Superior temporal gyrus (tissue), 1 donor: ENCODE measurements around the gene DLG5.
A peak's percentile ranks its signal among the peaks of the same experiment; 100 is the strongest.

Experiments used
- DNase-seq: peaks from one replicate; pipeline ENCODE4 v3.0.0-alpha.2; 2016; ENCODE audit errors: extremely low spot score

The DLG5 gene

DNA sequence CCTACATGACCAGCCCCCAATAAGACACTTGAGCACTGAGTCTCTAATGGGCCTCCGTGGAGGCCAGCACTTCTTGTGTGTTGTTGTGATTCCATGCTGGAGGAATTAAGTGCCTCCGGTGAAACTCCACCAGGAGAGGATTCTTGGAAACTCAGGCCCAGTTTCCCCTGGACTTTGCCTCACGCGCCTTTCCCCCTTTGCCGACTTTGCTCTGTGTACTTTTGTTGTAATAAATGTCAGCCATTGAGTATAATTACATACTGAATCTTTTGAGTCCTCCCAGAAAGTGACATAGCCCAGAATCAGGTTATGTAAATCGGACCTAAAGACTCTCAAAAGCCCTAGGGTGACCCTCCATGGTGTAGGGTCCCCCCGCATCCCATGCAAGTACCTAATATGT lies 82.4 kb downstream of the DLG5 start:
- DNase-seq: no peak

DNA sequence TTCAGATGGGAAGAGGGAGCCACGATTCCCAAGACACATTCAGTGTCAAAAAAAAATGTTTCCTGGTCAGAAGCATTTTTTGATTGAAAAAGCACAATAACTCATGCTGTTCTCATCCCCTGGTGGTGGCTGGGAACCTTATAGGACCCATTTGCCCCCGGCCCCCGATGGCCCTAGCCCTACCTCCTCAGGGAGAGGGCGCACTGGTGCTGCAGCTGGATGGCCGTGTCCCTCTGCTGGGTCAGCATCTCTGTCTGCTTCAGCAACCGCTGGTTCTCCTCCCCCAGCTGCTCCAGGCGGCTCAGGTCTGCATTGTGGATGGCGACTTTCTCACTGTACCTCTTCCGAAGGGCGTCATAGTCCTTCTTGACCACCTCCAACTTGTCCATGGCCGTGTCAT lies 83.3 kb downstream of the DLG5 start:
- DNase-seq: no peak

DNA sequence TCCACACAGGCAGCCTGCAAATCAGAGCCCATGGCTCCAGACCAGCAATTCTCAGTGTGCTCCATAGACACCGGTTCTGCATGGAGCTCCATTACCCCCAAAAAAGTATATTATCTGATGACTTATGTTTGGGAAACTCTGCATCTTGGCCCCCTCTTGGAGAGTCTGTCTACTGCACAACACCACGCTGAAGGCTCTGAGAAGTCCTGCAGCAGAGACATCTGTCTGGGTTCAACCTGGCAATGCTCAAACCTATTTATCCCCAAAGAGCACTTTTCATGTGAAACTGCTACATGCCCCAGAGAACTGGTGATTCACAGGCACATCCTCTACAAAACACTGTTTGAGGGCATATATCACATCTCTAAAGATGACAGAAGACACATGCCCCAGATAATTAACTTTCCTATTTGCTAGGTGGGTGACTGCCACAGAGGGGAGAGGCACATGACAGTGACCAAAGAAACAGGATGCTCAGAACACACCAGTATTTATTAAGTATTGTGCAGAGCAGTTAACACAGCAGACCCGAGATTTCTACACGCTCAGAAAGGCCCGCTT lies 83.8 kb downstream of the DLG5 start:
- DNase-seq: no peak

DNA sequence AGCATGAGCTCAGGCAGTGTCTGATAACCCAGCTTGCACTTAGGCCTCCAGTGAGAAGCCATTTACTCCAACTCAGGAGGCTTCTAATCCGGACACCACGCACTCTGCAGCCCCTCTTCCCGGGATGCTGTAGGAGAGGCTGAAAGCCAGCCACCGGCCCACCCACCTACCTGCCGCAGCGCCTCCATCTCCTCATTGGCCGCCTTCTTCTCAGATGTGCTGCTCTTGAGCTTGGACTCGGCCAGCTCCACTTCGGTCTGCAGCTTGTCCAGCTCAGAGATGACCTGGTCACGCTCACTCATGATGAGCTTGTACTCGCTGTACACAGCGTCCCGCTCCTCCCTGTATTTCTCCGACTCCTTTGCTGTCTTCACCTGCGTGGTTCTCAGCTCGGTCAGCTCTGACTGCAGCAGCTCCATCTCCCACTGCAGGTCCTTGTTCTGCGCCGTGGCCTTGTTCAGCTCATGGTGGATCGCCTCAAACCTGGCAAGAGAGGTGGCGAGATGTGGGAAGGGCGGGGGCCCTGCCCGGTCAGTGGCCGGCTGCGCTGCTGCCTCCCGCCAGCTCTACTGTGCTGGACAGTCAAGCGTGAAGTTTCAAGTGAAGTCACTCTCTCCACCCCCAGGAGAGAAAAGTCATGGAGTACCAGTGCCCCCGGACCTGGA lies 84.7 kb downstream of the DLG5 start:
- DNase-seq: no peak

DNA sequence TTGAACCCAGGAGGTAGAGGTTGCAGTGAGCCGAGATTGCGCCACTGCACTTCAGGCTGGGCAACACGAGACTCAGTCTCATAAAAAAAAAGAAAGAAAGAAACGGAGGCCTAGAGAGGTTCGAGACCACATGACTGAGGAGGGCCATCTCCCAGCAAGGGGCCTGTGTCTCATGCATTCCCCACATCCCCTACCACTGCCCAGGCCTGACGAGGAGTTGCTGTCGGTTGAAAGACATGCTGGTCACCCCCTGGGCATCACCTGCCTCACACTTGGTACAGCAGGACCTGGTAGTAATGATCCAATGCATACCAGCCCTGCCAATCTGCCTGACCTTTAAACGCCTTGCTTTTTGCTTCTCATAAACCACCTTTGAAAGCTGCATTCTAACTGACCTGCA lies 85.9 kb downstream of the DLG5 start:
- no peak for DNase-seq

DNA sequence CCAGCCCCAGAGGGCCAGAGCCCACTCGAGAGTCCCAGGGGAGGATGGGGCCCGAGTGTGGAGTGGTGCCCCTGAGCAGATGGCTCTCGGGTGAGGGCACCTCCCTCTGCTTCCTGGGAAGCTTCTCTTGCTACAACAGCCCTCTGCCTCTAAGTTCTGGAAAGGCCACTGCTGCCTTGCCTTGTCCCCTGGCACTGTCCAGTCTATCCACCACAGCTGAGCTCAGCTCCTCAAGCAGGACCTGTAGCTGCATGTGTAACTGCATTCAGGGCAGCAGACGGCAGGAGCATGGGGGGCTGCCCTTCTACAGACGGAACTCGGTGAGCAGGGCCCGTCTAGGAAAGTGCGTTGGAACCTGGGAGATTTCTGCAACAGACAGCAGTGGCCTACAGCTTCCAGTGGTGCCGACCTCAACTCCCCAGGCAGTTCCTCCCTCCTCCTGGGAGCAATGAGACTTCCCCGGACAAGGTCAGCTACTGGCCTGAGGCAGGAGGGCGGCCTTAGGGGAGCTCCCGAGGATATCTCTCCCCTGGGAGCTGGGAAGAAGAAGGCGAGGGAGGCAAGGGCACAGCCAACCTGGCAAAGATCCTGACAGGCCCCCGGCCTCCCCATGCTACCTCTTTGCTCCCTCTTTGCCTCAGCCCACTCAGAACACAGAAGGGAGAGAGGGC lies 88.5 kb downstream of the DLG5 start:
- DNase-seq: no peak

DNA sequence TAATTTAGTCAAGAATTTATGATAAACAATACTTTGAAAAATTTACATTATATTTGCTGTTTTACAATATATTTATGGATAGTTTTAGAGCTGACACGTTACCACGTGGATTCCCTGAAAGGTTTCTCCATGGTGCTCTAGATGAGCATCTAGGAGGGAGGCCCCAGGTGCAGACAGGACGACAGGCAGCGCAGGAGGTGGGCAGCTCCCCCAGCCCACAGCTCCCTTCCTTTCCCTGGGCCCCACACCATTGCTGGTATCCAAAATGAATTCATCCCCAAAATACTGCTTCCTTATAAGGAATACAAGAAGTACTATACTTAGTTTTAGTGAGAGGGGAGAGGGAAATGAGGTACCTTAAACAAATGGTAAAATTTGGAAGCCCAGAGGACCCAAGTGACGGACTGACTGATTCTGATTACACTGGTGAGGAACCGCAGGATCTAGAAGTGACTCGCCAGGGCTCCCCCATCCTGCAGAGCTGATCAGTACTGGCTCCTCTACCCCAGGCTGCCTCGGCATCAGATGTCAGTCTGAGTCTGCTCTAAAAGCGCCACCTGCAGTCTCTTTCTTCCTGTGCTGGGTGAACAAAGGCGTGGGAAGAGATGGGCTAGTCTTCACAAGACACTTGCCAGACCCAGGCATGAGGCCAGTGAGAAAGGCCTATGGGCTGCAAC lies 89.2 kb downstream of the DLG5 start:
- peak; percentile 50 for DNase-seq

DNA sequence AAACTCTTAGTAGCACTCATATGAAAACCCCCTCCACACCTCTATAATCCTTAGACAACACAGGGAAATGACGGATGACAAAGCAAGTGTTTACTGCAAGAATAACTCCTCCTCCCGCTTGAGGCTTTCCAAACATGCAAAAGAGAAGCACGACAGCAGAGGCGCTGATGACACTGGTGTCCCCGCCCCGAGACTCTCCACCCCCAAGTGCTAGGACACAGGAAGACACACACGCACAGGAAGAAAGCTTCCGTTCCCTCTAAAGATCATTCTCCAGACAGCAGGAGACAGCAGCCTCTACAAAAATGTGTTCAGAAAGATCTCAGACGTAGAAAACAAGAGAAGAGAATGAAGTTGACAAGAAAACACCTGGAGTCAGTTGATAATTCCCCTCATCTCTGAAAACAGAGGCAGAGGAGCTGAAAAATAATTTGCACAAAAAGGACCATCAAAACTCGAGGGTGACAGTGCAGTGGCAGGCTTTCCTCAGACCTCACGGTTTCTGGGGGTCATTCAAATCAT lies 90.2 kb downstream of the DLG5 start:
- peak; percentile 66 for DNase-seq

DNA sequence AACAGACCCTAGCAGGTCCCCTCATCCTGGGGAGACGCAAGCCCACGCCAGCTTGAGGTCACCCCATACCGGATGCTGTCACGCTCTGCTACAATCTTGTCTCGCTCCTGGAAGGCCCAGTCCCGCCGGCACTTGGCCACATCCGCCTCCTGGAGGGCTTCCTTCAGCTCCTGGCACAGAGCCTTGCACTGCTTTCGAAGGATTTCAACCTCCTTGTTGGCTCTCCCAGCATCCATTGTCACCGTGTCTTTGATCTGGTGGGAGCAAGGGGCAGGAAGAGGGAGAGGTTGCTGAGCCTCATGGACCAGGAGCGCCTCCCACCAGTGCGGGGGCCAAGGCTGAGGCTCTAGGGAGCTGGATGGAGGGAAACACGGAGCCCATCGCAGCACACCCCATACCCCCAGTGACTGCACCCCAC lies 90.9 kb downstream of the DLG5 start:
- DNase-seq: no peak

DNA sequence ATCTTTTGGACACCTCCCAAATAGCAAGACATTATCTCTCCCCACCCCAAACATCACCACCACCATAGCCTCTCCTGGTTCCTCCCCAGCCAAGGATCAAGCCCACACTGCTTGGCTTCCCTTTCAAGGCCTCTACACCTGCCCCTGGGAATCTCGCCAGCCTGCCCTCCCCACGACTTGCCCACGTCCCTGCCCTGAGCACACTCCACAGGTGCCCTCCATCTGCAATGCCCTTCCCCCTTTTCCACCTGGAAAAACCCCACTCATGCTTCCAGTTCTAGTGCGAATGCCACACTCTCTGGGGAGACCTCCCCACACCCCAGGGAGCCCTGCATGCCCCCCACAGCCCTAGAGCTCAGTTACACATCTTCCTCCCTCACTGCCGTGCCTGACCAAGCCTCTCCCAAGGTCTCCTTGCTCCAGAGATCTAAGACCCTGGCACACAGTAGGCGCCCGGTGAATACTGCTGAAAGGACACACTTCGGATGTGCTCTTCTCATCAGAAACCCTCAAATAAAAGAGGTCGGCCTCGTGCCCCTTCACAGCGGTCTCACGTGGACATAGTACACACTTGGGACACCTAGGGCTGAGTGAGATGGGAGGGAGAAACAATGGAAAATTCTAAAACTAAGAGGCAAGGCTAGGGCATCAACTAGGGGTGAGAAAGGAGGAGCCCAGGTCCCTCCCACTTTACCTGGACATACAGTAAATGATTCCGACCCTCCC lies 91.4 kb downstream of the DLG5 start:
- DNase-seq: no peak

DNA sequence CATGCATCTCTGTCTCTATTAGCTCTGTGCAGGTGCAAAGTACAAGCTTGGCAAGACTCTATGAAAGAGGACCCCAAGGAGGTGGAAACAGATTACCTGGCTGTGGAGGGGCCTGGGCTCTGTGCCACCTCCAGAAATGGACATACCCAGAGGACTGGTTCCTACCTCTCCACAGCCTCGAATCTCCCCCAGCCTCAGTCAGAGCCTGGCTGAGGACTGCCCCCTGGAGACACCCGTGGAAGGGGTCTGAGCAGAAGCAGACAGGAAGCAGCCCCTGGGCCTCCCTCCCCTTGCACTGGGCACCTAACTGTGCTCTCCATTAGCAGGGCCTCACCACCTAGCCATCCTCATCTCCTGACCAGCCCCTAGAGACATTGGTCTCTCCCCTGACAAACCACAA lies 92.0 kb downstream of the DLG5 start:
- DNase-seq: no peak

DNA sequence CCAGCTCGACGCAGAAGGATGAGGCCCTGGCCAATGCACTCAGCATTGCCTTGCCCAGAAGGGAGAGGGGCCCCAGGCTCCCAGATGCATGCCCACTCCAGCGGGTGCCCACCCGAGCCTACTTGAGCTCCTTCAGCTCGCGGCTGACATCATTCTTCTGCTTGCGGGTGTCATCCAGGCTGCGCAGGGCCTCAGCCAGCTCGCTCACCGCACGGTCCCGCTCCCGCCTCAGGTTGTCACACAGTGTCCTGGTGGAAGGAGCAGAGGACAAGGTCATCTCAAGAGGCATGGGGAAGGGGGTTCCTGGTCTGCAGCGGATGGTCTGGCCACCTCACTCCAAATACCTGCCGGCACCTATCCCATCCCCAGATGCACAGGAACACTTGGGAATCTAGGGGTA lies 92.8 kb downstream of the DLG5 start:
- no peak for DNase-seq

DNA sequence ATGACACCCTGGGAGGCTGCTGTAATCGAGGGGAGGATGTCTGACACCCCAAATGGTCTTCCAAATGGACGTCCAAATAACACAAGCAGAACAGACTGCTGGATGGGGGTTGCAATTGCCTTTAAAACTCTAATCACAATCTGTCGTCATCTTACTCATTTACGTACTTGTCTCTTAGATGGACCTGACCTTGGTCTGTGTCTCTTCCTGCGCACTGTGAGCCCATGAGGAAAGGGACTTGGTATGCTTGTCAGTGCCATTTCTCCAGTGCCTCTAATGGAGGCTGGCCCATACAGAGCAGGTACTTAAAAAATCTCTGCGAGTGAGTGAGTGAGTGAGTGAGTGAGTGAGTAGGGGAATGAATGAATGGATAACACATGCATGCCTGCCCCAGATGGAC lies 93.3 kb downstream of the DLG5 start:
- no peak for DNase-seq

DNA sequence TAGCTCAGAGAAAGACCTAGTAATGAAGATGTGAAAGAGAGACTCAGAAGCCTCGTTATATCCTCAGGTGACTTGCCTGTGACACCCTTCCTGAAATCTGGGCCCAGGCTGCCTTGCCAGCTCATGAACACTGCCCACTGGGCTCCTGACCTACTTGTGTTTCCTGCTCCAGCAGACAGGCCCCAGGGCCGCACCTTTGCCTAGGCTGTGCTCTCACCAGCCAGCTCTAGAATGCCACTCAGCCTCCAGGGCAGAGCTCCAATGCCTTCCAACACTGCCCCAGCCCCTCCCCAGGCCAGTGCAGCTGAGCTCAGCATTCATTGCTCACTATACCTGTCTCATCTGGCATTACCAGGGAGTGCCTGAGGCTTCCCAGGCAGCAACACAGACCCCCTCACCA lies 94.3 kb downstream of the DLG5 start:
- no peak for DNase-seq

DNA sequence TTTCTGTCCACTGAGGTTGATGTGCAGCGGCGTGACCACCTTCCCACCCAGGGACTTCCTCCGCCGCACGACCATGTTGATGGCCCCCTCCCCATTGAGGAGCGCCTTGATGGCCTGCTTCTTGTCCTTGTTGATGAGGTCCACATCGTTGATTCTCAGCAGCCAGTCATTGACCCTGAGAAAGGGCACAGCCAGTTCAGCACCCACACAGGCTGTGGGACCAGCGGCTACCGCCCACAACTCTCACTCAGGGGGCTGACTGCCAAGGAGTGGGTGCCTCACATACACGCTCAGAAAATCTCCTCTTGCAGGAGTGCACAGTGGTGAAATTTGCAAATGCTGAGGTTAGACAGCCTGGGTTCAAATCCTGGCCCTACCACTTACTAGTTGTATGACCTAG lies 97.2 kb downstream of the DLG5 start:
- DNase-seq: no peak

DNA sequence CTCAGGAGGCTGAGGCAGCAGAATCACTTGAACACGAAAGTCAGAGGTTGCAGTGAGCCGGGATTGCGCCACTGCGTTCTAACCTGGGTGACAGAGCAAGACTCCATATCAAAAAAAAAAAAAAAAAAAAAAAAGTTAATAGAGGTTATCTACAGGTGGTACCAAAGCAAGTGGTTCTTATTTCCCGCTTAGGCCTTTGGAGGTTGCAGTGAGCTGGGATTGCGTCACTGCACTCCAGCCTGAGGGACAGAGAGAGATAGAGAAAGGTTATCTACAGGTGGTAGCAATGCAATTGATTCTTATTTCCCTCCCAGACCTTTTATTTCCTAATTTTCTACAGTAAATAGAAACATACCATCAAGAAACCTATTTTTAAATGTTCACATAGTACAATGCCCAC lies 98.2 kb downstream of the DLG5 start:
- DNase-seq: no peak

DNA sequence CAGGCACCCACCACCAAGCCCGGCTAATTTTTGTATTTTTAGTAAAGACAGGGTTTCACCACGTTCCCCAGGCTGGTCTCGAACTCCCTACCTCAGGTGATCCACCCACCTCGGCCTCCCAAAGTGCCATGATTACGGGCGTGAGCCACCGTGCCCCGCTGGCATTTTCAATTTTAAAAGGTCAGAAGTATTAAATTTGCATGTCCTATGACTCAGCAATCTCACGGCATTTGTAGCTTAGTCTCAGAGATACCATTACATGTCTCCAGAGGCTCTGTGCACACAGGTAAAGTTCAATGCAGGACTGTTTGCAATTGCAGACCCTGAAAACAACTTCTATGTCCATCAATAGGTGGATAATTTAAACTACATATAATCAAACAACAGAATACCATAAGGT lies 99.2 kb downstream of the DLG5 start:
- no peak for DNase-seq

DNA sequence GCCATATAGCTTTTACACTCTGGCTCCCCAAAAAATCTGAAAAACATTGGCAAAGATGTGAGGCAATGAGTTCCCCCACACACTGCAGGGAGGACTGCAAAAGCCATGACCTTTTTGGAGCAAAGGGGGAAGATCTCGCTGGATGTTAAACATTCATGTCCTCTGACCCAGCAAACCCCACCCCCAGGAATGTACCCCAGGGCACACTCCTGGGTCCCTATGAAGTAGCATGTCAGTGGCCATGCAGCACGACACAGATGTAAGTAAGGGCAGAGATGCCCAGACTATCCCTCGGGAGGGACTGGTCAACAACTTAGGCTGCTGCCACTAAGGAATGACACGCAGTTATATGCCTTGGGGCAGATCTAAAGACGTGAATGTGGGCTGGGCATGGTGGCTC lies 100.6 kb downstream of the DLG5 start:
- no peak for DNase-seq

DNA sequence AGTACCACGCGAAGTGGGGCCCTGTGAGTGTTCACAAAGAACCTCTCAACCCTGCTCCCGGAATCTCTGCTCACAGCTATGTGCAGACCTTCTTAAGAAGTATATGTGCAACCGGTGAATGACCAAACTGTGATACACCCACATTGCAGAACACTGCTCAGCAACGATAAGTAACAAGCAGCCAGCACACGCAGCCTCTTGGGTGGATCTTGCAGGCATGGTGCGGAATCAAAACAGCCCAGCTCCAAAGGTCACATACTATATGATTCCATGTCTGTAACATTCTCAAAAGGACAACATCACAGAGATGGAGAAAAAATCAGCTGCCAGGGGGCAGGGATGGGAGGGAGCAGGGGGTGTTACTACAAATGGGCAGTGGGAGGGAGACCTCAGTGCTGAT lies 101.6 kb downstream of the DLG5 start:
- DNase-seq: no peak

DNA sequence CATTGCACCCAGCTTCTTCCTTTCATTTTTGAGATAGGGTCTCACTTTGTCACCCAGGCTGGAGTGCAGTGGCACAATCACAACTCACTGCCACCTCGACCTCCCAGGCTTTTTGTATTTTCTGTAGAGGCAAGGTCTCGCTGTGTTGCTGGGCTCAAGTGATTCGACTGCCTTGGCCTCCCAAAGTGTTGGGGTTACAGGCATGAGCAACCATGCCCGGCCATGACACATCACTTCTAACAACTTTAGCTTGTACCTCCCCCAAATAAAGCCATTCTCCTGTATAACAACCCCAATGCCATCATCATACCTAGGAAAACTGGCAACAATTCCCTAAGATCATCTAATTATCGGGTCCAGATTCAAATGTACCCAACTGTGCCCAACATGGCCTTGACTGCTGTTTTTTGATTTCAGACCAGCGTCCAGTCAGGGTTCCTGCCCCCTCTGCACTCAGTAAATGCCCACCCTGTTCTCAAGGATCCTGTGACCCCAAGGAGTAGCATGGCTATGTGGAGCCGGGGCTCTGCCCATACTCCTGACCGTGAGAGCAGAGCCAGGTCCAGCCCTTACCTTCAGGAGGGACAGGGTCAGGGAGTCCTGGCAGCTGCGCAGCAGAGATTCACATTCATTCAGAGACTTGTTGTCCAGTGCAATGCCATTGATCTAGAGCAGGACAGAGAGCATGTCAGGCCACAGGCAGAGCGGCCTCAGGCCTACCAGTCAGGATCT lies 102.6 kb downstream of the DLG5 start:
- DNase-seq: no peak

DNA sequence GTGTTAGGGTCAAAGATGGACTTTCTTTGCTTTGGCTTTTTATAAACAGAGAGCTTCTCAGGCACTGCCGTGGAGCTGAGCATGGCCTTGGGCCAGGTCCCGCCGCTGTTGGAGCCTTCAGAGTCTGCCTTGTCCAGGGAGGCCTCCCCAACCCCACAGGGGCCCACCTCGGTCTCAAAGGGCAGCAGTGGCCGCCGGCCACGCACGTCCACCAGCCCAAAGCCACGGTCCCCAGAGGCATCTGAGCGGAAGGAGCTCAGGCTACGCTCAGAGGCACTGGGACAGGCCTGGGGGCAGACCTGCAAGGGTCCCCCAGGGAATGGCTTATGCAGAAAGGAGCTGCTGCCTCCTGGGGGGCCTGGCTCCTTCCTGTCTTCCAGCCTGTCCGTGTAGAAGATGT lies 105.0 kb downstream of the DLG5 start:
- no peak for DNase-seq
